Gastroesophageal sphincter (tissue), 3 donors: Measurements from ENCODE around the gene ZSCAN5A.

ENCODE experiments used
- POLR2A ChIP-seq, 2 donors: fragments of 450-650 bp; IDR thresholded peaks; one replicate each; pipeline ENCODE4 v1.6.1; 2017; ENCODE audit warnings: antibody characterized with exemption in 2 of 2, mild to moderate bottlenecking in 2 of 2, moderate library complexity in 1 of 2
- POLR2AphosphoS5 ChIP-seq: sonication (generic); formaldehyde crosslinking; IDR thresholded peaks from one replicate; pipeline ENCODE4 v1.6.1; 2017; ENCODE audit warnings: antibody characterized with exemption
- TF ChIP-seq, protein P1 (sequence below), 4 experiments: fragments of 200-600 bp in 2 of 4; fragments of 450-650 bp in 2 of 4; sonication (generic) in 1 of 4; IDR thresholded peaks; one replicate each; pipeline ENCODE4 v1.5.1; 2017 to 2019; ENCODE audit warnings: antibody characterized with exemption in 4 of 4, mild to moderate bottlenecking in 2 of 4, moderate library complexity in 2 of 4

DNA sequence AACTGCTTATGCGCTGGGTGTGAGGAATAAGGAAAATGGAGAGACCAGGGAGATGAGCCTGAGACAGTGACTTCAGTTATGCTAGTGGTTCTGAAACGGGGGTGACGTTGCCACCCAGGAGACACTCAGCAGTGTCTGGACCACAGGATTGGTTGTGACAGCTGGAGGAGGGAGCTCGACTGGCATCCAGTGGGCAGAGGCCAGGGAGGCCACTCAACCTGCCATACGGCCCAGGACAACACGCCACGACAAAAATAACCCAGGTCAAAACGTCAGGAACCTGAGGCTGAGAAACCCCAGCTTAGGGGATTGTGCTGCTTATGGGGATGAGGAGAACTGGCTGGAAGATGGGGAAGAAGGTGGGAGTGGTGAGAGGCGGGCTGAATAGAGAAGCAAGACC is 10.4 kb downstream of the ZSCAN5A start:
- TF ChIP-seq, protein P1, sequence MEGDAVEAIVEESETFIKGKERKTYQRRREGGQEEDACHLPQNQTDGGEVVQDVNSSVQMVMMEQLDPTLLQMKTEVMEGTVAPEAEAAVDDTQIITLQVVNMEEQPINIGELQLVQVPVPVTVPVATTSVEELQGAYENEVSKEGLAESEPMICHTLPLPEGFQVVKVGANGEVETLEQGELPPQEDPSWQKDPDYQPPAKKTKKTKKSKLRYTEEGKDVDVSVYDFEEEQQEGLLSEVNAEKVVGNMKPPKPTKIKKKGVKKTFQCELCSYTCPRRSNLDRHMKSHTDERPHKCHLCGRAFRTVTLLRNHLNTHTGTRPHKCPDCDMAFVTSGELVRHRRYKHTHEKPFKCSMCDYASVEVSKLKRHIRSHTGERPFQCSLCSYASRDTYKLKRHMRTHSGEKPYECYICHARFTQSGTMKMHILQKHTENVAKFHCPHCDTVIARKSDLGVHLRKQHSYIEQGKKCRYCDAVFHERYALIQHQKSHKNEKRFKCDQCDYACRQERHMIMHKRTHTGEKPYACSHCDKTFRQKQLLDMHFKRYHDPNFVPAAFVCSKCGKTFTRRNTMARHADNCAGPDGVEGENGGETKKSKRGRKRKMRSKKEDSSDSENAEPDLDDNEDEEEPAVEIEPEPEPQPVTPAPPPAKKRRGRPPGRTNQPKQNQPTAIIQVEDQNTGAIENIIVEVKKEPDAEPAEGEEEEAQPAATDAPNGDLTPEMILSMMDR (IDR thresholded peaks at IDR 0.05) = no peak
- no peak for TF ChIP-seq POLR2A (IDR thresholded peaks at IDR 0.05)
- TF ChIP-seq POLR2AphosphoS5 = no peak
